ENCODE results near the gene CISH.

Gene CISH
- total RNA-seq = 17.8 to 412 (median 233) reads per million in 4 experiments

- DNase-seq = peak; percentile 90
These were observed at the start of gene CISH for GRCh38 chr3:50611464-50612233. Gene CISH, minus strand, starts transcription at chr3:50611774. Its CDS starts 124 bp downstream, at chr3:50611650.

GRCh38 chr3:50660386-50660785 is 48.8 kb upstream of the CISH start:
- DNase-seq = no peak

GRCh38 chr3:50658831-50659230 is 47.3 kb upstream of the CISH start:
- no peak for DNase-seq

- DNase-seq = no peak
These were observed 46.8 kb upstream of the CISH start for GRCh38 chr3:50658416-50658815.

GRCh38 chr3:50657816-50658215 is 46.2 kb upstream of the CISH start:
- no peak for DNase-seq

GRCh38 chr3:50657407-50657806 is 45.8 kb upstream of the CISH start:
- DNase-seq = no peak

- DNase-seq = no peak
These were observed 45.0 kb upstream of the CISH start for GRCh38 chr3:50656417-50657195.

- no peak for DNase-seq
These were observed 43.6 kb upstream of the CISH start for GRCh38 chr3:50655009-50655830.

- DNase-seq = no peak
These were observed 42.5 kb upstream of the CISH start for GRCh38 chr3:50653937-50654595.

- peak; percentile 32 for DNase-seq
These were observed 41.1 kb upstream of the CISH start for GRCh38 chr3:50652709-50653108.

GRCh38 chr3:50651920-50652529 is 40.5 kb upstream of the CISH start:
- no peak for DNase-seq

- DNase-seq = no peak
These were observed 39.9 kb upstream of the CISH start for GRCh38 chr3:50651445-50651844.

- DNase-seq = no peak
These were observed 38.4 kb upstream of the CISH start for GRCh38 chr3:50650018-50650417.

GRCh38 chr3:50649451-50649931 is 37.9 kb upstream of the CISH start:
- DNase-seq = no peak

GRCh38 chr3:50648944-50649343 is 37.4 kb upstream of the CISH start:
- no peak for DNase-seq

GRCh38 chr3:50648313-50648712 is 36.7 kb upstream of the CISH start:
- no peak for DNase-seq

- DNase-seq = no peak
These were observed 33.8 kb upstream of the CISH start for GRCh38 chr3:50645378-50645777.

- no peak for DNase-seq
These were observed 33.0 kb upstream of the CISH start for GRCh38 chr3:50644561-50644960.

GRCh38 chr3:50642382-50642781 is 30.8 kb upstream of the CISH start:
- DNase-seq = no peak

GRCh38 chr3:50639055-50639494 is 27.5 kb upstream of the CISH start:
- DNase-seq = no peak

- DNase-seq = no peak
These were observed 26.4 kb upstream of the CISH start for GRCh38 chr3:50637945-50638344.

- no peak for DNase-seq
These were observed 25.4 kb upstream of the CISH start for GRCh38 chr3:50637011-50637410.
